H9 (cell line): ENCODE data around the gene HSPG2. TPM values are rescaled to one million over a fixed set of nuclear protein-coding genes. Genes with fewer than 3 reads are reported as not detected.

Source experiments
- DNase-seq: peaks from one replicate; pipeline ENCODE4 v3.0.0-alpha.2; 2017
- H2AFZ ChIP-seq: one replicate; pipeline ENCODE4 v1.6.1; 2013; ENCODE audit warnings: mild to moderate bottlenecking, low read length, control low read depth, moderate library complexity
- H2AK5ac ChIP-seq: 2 replicates; pipeline ENCODE4 v1.6.1; 2013; ENCODE audit warnings: low read length, control low read depth, mixed read lengths; ENCODE audit not compliant: insufficient read length
- H2BK120ac ChIP-seq: one replicate; pipeline ENCODE4 v1.6.1; 2013; ENCODE audit warnings: low read depth, mild to moderate bottlenecking, low read length, control low read depth, inconsistent platforms; ENCODE audit not compliant: poor library complexity, severe bottlenecking
- H2BK12ac ChIP-seq: 2 replicates; pipeline ENCODE4 v1.6.1; 2013; ENCODE audit warnings: low read length, control low read depth, mixed read lengths, low read depth; ENCODE audit not compliant: insufficient read length
- H2BK15ac ChIP-seq: 2 replicates; pipeline ENCODE4 v1.6.1; 2013; ENCODE audit warnings: low read depth, low read length, control low read depth
- H2BK20ac ChIP-seq: one replicate; pipeline ENCODE4 v1.6.1; 2013; ENCODE audit warnings: low read depth, mild to moderate bottlenecking, low read length, control low read depth, inconsistent platforms; ENCODE audit not compliant: poor library complexity, severe bottlenecking
- H2BK5ac ChIP-seq: 2 replicates; pipeline ENCODE4 v1.6.1; 2013; ENCODE audit warnings: low read length, control low read depth, mixed read lengths; ENCODE audit not compliant: insufficient read length
- H3K14ac ChIP-seq: 2 replicates; pipeline ENCODE4 v1.6.1; 2013; ENCODE audit warnings: low read length, control low read depth; ENCODE audit not compliant: insufficient read depth
- H3K18ac ChIP-seq: 2 replicates; pipeline ENCODE4 v1.6.1; 2013; ENCODE audit warnings: low read depth, mild to moderate bottlenecking, mixed read lengths, low read length, control low read depth; ENCODE audit not compliant: insufficient read length
- H3K23ac ChIP-seq: 2 replicates; pipeline ENCODE4 v1.6.1; 2013; ENCODE audit warnings: low read length, control low read depth, mixed read lengths, low read depth; ENCODE audit not compliant: insufficient read length
- H3K23me2 ChIP-seq: 2 replicates; pipeline ENCODE4 v1.6.1; 2013; ENCODE audit warnings: low read depth, mild to moderate bottlenecking, mixed read lengths, low read length, control low read depth; ENCODE audit not compliant: insufficient read length, poor library complexity, severe bottlenecking
- H3K27ac ChIP-seq: 2 replicates; pipeline ENCODE4 v1.5.1; 2013; ENCODE audit warnings: low read length, control low read depth, mixed read lengths, low read depth; ENCODE audit not compliant: insufficient read length
- H3K27me3 ChIP-seq: 2 replicates; pipeline ENCODE4 v1.6.1; 2013; ENCODE audit warnings: low read length, control low read depth, inconsistent platforms; ENCODE audit not compliant: insufficient read depth
- H3K4ac ChIP-seq: 2 replicates; pipeline ENCODE4 v1.6.1; 2013; ENCODE audit warnings: low read depth, mild to moderate bottlenecking, control low read depth, inconsistent platforms, low read length, moderate library complexity
- H3K4me1 ChIP-seq: 2 replicates; pipeline ENCODE4 v1.6.1; 2013; ENCODE audit warnings: low read length, control low read depth, inconsistent platforms; ENCODE audit not compliant: insufficient read depth
- H3K4me2 ChIP-seq: 2 replicates; pipeline ENCODE4 v1.6.1; 2013; ENCODE audit warnings: low read length, control low read depth, mixed read lengths; ENCODE audit not compliant: insufficient read length, insufficient read depth
- H3K56ac ChIP-seq: 2 replicates; pipeline ENCODE4 v1.6.1; 2013; ENCODE audit warnings: low read depth, mild to moderate bottlenecking, mixed read lengths, low read length, control low read depth; ENCODE audit not compliant: insufficient read length
- H3K79me1 ChIP-seq: 2 replicates; pipeline ENCODE4 v1.6.1; 2013; ENCODE audit warnings: low read depth, mild to moderate bottlenecking, moderate library complexity, low read length, control low read depth, inconsistent platforms; ENCODE audit not compliant: insufficient read depth, poor library complexity, severe bottlenecking
- H3K79me2 ChIP-seq: 2 replicates; pipeline ENCODE4 v1.6.1; 2013; ENCODE audit warnings: low read length, control low read depth, inconsistent platforms; ENCODE audit not compliant: insufficient read depth
- H3K9ac ChIP-seq: 2 replicates; pipeline ENCODE4 v1.6.1; 2013; ENCODE audit warnings: low read length, control low read depth, mixed read lengths; ENCODE audit not compliant: insufficient read length; ENCODE audit errors: extremely low read depth
- H3K9me3 ChIP-seq: one replicate; pipeline ENCODE4 v1.6.1; 2013; ENCODE audit warnings: low read depth, low read length, inconsistent platforms; ENCODE audit not compliant: control insufficient read depth
- H3T11ph ChIP-seq: one replicate; pipeline ENCODE4 v1.6.1; 2013; ENCODE audit warnings: mild to moderate bottlenecking, low read length, control low read depth, inconsistent platforms
- H4K20me1 ChIP-seq: one replicate; pipeline ENCODE4 v1.6.1; 2013; ENCODE audit not compliant: control insufficient read depth, insufficient read length, insufficient read depth
- H4K5ac ChIP-seq: 2 replicates; pipeline ENCODE4 v1.6.1; 2013; ENCODE audit warnings: low read depth, mild to moderate bottlenecking, mixed read lengths, low read length, control low read depth; ENCODE audit not compliant: insufficient read length
- H4K8ac ChIP-seq: replicated peaks from 2 replicates; pipeline ENCODE4 v1.6.1; 2013; ENCODE audit warnings: low read length, control low read depth, mixed read lengths, low read depth; ENCODE audit not compliant: insufficient read length
- H4K91ac ChIP-seq: 2 replicates; pipeline ENCODE4 v1.6.1; 2013; ENCODE audit warnings: low read depth, mild to moderate bottlenecking, moderate library complexity, mixed read lengths, low read length, control low read depth; ENCODE audit not compliant: insufficient read length
- H3K27ac Mint-ChIP-seq, 3 experiments: 2 replicates in 2 of 3; 3 replicates in 1 of 3; pipeline ENCODE4 v1.8.0; 2020 to 2021; ENCODE audit warnings: mixed read lengths in 3 of 3, mild to moderate bottlenecking in 1 of 3, moderate library complexity in 1 of 3
- H3K27me3 Mint-ChIP-seq: 2 replicates; pipeline ENCODE4 v1.8.0; 2021; ENCODE audit warnings: low read depth, mild to moderate bottlenecking, moderate library complexity, mixed read lengths
- H3K36me3 Mint-ChIP-seq, 3 experiments: 2 replicates in 2 of 3; 3 replicates in 1 of 3; pipeline ENCODE4 v1.8.0; 2020 to 2021; ENCODE audit warnings: low read depth in 3 of 3, mixed read lengths in 3 of 3; ENCODE audit not compliant: insufficient read depth in 1 of 3
- H3K4me1 Mint-ChIP-seq, 2 experiments: 2 replicates each; pipeline ENCODE4 v1.8.0; 2020; ENCODE audit warnings: mixed read lengths in 2 of 2
- H3K4me3 Mint-ChIP-seq, 2 experiments: 2 replicates in 1 of 2; 3 replicates in 1 of 2; pipeline ENCODE4 v1.8.0; 2020 to 2021; ENCODE audit warnings: mild to moderate bottlenecking in 2 of 2, mixed read lengths in 2 of 2, moderate library complexity in 1 of 2
- H3K9me3 Mint-ChIP-seq, 2 experiments: 2 replicates in 1 of 2; 3 replicates in 1 of 2; pipeline ENCODE4 v1.8.0; 2020; ENCODE audit warnings: mild to moderate bottlenecking in 2 of 2, mixed read lengths in 2 of 2, moderate library complexity in 1 of 2
- WGBS: extraction: QIAGEN DNeasy Blood & Tissue Kit; methylation state at CpG from one replicate; pipeline ENCODE4 v1.1.7; 2013; ENCODE audit warnings: missing lambda C conversion rate, low lambda C conversion rate, mixed read lengths; ENCODE audit not compliant: insufficient read length; ENCODE audit errors: extremely low coverage; 5-methylcytosine and 5-hydroxymethylcytosine counted together
- total RNA-seq: library from RNA; stranded (reverse); gene quantifications from 2 replicates; pipeline ENCODE4 v1.2.1, GENCODE V29; 2021
- TF ChIP-seq, protein P1 (sequence below): fragments of 200-600 bp; sonication (generic); conservative IDR thresholded peaks from 3 replicates; pipeline ENCODE4 v1.8.0; 2021; ENCODE audit warnings: antibody characterized with exemption, mild to moderate bottlenecking

Gene HSPG2
- total RNA-seq, 1 experiment from 2014 or later: 90.0 TPM

GRCh38 chr1:21859669-21860179 lies 77.4 kb downstream of the HSPG2 start:
- no peak overlapping the region for H3T11ph ChIP-seq
- no peaks in the 10 kb centered on the region for H3K9me3 ChIP-seq
- H4K20me1 ChIP-seq: no peaks in the 10 kb centered on the region
- H3K4me2 ChIP-seq: no peak overlapping the region
- H3K23me2 ChIP-seq: no peaks in the 10 kb centered on the region
- no peak overlapping the region for H2BK20ac ChIP-seq
- no peak overlapping the region for H3K18ac ChIP-seq
- H3K4me1 ChIP-seq: no peaks in the 10 kb centered on the region
- Mint-ChIP-seq H3K36me3 (peaks cover 33 to 71% (median 70%) of the 10 kb centered on the region in 3 experiments; a peak in 6 of 7 replicates), H3K4me1 (no peaks in the 10 kb centered on the region), H3K27ac (no peak overlapping the region), H3K4me3 (no peak overlapping the region; a peak in 1 of 5 replicates), H3K27me3 (no peaks in the 10 kb centered on the region), H3K9me3 (no peaks in the 10 kb centered on the region)
- no peak overlapping the region for H4K5ac ChIP-seq
- H4K8ac ChIP-seq: no peak overlapping the region
- H3K4ac ChIP-seq: no peak overlapping the region
- WGBS: no CpG with 5 or more reads among the region's 10 CpGs
- no peak for DNase-seq
- H3K27ac ChIP-seq: no peak overlapping the region
- H3K79me1 ChIP-seq: no peaks in the 10 kb centered on the region
- H2BK15ac ChIP-seq: no peak overlapping the region
- H2BK5ac ChIP-seq: no peak overlapping the region
- H3K79me2 ChIP-seq: no peaks in the 10 kb centered on the region
- H2BK120ac ChIP-seq: no peak overlapping the region
- TF ChIP-seq, protein P1, sequence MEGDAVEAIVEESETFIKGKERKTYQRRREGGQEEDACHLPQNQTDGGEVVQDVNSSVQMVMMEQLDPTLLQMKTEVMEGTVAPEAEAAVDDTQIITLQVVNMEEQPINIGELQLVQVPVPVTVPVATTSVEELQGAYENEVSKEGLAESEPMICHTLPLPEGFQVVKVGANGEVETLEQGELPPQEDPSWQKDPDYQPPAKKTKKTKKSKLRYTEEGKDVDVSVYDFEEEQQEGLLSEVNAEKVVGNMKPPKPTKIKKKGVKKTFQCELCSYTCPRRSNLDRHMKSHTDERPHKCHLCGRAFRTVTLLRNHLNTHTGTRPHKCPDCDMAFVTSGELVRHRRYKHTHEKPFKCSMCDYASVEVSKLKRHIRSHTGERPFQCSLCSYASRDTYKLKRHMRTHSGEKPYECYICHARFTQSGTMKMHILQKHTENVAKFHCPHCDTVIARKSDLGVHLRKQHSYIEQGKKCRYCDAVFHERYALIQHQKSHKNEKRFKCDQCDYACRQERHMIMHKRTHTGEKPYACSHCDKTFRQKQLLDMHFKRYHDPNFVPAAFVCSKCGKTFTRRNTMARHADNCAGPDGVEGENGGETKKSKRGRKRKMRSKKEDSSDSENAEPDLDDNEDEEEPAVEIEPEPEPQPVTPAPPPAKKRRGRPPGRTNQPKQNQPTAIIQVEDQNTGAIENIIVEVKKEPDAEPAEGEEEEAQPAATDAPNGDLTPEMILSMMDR: no peak
- no peak overlapping the region for H2AK5ac ChIP-seq
- H3K56ac ChIP-seq: no peak overlapping the region
- H3K23ac ChIP-seq: no peak overlapping the region
- H4K91ac ChIP-seq: no peak overlapping the region
- H3K14ac ChIP-seq: no peak overlapping the region
- H3K9ac ChIP-seq: no peak overlapping the region
- no peak overlapping the region for H2AFZ ChIP-seq
- no peak overlapping the region for H2BK12ac ChIP-seq
- no peaks in the 10 kb centered on the region for H3K27me3 ChIP-seq
